GM21367 (cell line): ENCODE data around the gene KIAA1671.

Experiments used
- ATAC-seq: cut with Tn5 transposase; IDR thresholded peaks from one replicate; pipeline ENCODE4 v1.9.1; 2021; ENCODE audit not compliant: unreplicated experiment

KIAA1671 gene

GRCh38 chr22:25007444-25008106 lies 55.1 kb downstream of the KIAA1671 start:
- no peak for ATAC-seq

GRCh38 chr22:25008666-25009065 lies 56.1 kb downstream of the KIAA1671 start:
- ATAC-seq, result no peak

GRCh38 chr22:25012741-25013143 lies 60.2 kb downstream of the KIAA1671 start:
- ATAC-seq, result no peak

- ATAC-seq, result no peak
Observed at GRCh38 chr22:25013607-25014006, 61.1 kb downstream of the KIAA1671 start.

GRCh38 chr22:25014896-25015755 lies 62.6 kb downstream of the KIAA1671 start:
- ATAC-seq, result no peak

- no peak for ATAC-seq
Observed at GRCh38 chr22:25016311-25016710, 63.8 kb downstream of the KIAA1671 start.

GRCh38 chr22:25018009-25018408 lies 65.5 kb downstream of the KIAA1671 start:
- no peak for ATAC-seq

GRCh38 chr22:25019427-25020184 lies 67.1 kb downstream of the KIAA1671 start:
- no peak for ATAC-seq

GRCh38 chr22:25021409-25021808 lies 68.9 kb downstream of the KIAA1671 start:
- no peak for ATAC-seq

GRCh38 chr22:25021976-25022711 lies 69.6 kb downstream of the KIAA1671 start:
- no peak for ATAC-seq

GRCh38 chr22:25023879-25024278 lies 71.4 kb downstream of the KIAA1671 start:
- no peak for ATAC-seq

- ATAC-seq, result no peak
Observed at GRCh38 chr22:25024895-25025294, 72.4 kb downstream of the KIAA1671 start.

- ATAC-seq, result no peak
Observed at GRCh38 chr22:25025491-25026400, 73.2 kb downstream of the KIAA1671 start.

GRCh38 chr22:25027043-25027906 lies 74.8 kb downstream of the KIAA1671 start:
- ATAC-seq, result no peak

GRCh38 chr22:25027959-25028840 lies 75.7 kb downstream of the KIAA1671 start:
- no peak for ATAC-seq

GRCh38 chr22:25028841-25029141 lies 76.3 kb downstream of the KIAA1671 start:
- ATAC-seq, result no peak

GRCh38 chr22:25029181-25029580 lies 76.7 kb downstream of the KIAA1671 start:
- no peak for ATAC-seq

GRCh38 chr22:25030636-25031035 lies 78.1 kb downstream of the KIAA1671 start:
- ATAC-seq, result no peak
